ENCODE measurements around the gene GCNT4.

GRCh38 chr5:75042522-75042921 is 9.8 kb downstream of the GCNT4 start:
- TF ChIP-seq RAD21 (IDR thresholded peaks at IDR 0.05; ENCODE audit: low read depth): no peak
- no peak for TF ChIP-seq MAX (IDR thresholded peaks at IDR 0.05)
- no peak for TF ChIP-seq EP300 (IDR thresholded peaks at IDR 0.05; ENCODE audit: borderline replicate concordance)
- no peak for TF ChIP-seq CEBPB (IDR thresholded peaks at IDR 0.05)
- no peak for TF ChIP-seq ZBTB7A (IDR thresholded peaks at IDR 0.05; ENCODE audit: low read depth)
- TF ChIP-seq YY1 (IDR thresholded peaks at IDR 0.05; ENCODE audit: low read depth): no peak
- TF ChIP-seq TAF1 (IDR thresholded peaks at IDR 0.05; ENCODE audit: low read depth): no peak
- no peak for TF ChIP-seq REST (IDR thresholded peaks at IDR 0.05; ENCODE audit: low read depth)
